Kidney (tissue), 14 donors: Measurements from ENCODE around the gene MRTFA. TPM values are rescaled to one million over a fixed set of nuclear protein-coding genes. Genes with fewer than 3 reads are reported as not detected.

Experiments used
- DNase-seq, 5 donors: peaks; one replicate each; pipeline ENCODE4 v3.0.0-alpha.2; 2013 to 2020
- FAIRE-seq: peaks from 2 replicates; lab custom pipeline; 2012; peaks lifted over from hg19 to GRCh38; lab: Jason Lieb, UNC
- H3K27ac ChIP-seq, 2 donors: one replicate each; pipeline ENCODE4 v1.7.0; 2013; ENCODE audit warnings: low read depth in 2 of 2, low read length in 2 of 2, inconsistent platforms in 1 of 2
- H3K27me3 ChIP-seq: one replicate; pipeline ENCODE4 v1.7.1; 2013; ENCODE audit warnings: low read length, inconsistent platforms; ENCODE audit not compliant: control insufficient read depth, insufficient read depth
- H3K36me3 ChIP-seq, 3 donors: one replicate each; pipeline versions ENCODE4 v1.7.0 to v1.7.1; 2013; ENCODE audit warnings: low read length in 3 of 3, control low read depth in 1 of 3, inconsistent platforms in 1 of 3; ENCODE audit not compliant: insufficient read depth in 3 of 3, control insufficient read depth in 2 of 3
- H3K4me1 ChIP-seq, 3 donors: one replicate each; pipeline versions ENCODE4 v1.7.0 to v1.7.1; 2013; ENCODE audit warnings: low read length in 3 of 3, inconsistent platforms in 1 of 3, low read depth in 1 of 3; ENCODE audit not compliant: control insufficient read depth in 2 of 3, insufficient read depth in 2 of 3
- H3K4me3 ChIP-seq, 3 donors: one replicate each; pipeline versions ENCODE4 v1.7.0 to v1.8.1; 2013; ENCODE audit warnings: low read length in 3 of 3, control low read depth in 1 of 3, inconsistent platforms in 1 of 3
- H3K9ac ChIP-seq, 3 donors: one replicate each; pipeline versions ENCODE4 v1.7.0 to v1.7.1; 2013; ENCODE audit warnings: low read length in 3 of 3, control low read depth in 1 of 3, inconsistent platforms in 1 of 3
- H3K9me3 ChIP-seq, 3 donors: one replicate each; pipeline versions ENCODE4 v1.7.0 to v1.7.1; 2013; ENCODE audit warnings: low read length in 3 of 3, control low read depth in 1 of 3, inconsistent platforms in 1 of 3; ENCODE audit not compliant: control insufficient read depth in 2 of 3, insufficient read depth in 1 of 3
- intact Hi-C: fragments of 100-400 bp; cut with DNase I; formaldehyde crosslinking; loops from one replicate; pipeline ENCODE4 v1.11.1; 2022
- polyA plus RNA-seq: library from polyadenylated mRNA; stranded (reverse); fragments of 350-450 nt; fragmentation: Illumina TruSeq; extraction: RNeasy Lipid Tissue Mini Kit (QIAGEN cat#74804); gene quantifications from one replicate; pipeline ENCODE4 v1.2.3, GENCODE V29; 2014; ENCODE audit warnings: low read depth, low replicate concordance; ENCODE audit not compliant: insufficient read depth
- total RNA-seq: library from RNA; stranded (reverse); fragmentation: NEBNext Ultra II Directional; extraction: Animal tissue kit (Norgen Biotek cat#: 25700); gene quantifications from one replicate; pipeline ENCODE4 v1.2.1, GENCODE V29; 2021
- TF ChIP-seq, protein P1 (sequence below): IDR thresholded peaks from 3 replicates; pipeline ENCODE4 v1.5.1; 2012; ENCODE audit warnings: mild to moderate bottlenecking, moderate library complexity, borderline replicate concordance; ENCODE audit not compliant: insufficient read depth; ENCODE audit errors: extremely low read depth
- donor health status: control.
- donor health status: control.
- donor health status: control.
- donor health status: control.
- donor health status: control.
- donor health status: DM: yes; HTN: yes; CAD: no.
- donor health status: Normal renal cell carcinoma (clear cell type).

Gene MRTFA
- total and polyA plus RNA-seq, 2 donors from 2014 or later: 12.5 to 59.9 TPM

DNA sequence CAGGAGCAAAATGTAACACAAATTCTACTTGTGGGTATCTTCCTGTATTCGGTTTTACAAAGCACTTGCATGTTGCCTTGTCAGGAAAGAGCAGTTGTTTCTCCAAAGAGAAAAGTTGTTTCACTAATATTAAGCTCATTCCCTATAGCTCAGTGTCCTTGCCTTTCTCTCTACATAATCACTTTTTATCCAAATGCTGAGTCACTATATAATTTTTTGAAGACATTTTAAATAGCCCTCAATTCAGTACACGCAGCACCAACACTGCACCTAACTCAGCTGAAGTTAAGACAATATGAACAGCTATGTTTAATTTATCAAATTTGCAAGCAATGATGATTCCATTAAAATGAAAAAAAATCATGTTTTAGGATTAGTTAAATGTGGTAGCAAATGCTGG lies 14.5 kb upstream of the MRTFA start:
- TF ChIP-seq, protein P1, sequence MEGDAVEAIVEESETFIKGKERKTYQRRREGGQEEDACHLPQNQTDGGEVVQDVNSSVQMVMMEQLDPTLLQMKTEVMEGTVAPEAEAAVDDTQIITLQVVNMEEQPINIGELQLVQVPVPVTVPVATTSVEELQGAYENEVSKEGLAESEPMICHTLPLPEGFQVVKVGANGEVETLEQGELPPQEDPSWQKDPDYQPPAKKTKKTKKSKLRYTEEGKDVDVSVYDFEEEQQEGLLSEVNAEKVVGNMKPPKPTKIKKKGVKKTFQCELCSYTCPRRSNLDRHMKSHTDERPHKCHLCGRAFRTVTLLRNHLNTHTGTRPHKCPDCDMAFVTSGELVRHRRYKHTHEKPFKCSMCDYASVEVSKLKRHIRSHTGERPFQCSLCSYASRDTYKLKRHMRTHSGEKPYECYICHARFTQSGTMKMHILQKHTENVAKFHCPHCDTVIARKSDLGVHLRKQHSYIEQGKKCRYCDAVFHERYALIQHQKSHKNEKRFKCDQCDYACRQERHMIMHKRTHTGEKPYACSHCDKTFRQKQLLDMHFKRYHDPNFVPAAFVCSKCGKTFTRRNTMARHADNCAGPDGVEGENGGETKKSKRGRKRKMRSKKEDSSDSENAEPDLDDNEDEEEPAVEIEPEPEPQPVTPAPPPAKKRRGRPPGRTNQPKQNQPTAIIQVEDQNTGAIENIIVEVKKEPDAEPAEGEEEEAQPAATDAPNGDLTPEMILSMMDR: no peak
- no peak for DNase-seq
- no peak for FAIRE-seq
- Histone ChIP-seq H3K4me3 (peak overlapping the region in 2 of 3 donors; percentile 58 to 66), H3K9me3 (no peaks in the 10 kb centered on the region), H3K4me1 (peaks cover 3 to 18% (median 17%) of the 10 kb centered on the region in 3 donors), H3K9ac (peak overlapping the region in 2 of 3 donors; percentile 8 to 80), H3K36me3 (no peaks in the 10 kb centered on the region), H3K27ac (peak overlapping the region; percentile 98), H3K27me3 (no peaks in the 10 kb centered on the region)
- intact Hi-C loops: no loop called here

DNA sequence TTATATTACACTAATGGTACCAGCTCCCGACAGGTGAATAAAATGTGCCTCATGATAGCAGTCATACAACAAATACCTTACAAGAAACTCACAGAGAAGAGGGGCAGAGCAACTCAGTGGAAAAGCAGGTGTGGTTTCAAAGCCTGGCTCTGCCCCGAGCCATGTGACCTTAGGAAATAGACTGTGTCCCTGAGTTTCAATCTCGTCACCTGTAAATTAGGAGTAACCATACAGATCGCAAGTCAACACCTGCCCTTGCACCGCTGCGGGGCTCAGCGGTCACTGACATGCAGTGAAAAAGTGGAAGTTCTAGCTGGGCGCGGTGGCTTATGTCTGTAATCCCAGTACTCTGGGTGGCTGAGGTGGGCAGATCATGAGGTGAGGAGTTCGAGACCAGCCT lies 11.9 kb upstream of the MRTFA start:
- DNase-seq: no peak
- Histone ChIP-seq H3K27me3 (no peaks in the 10 kb centered on the region), H3K36me3 (no peaks in the 10 kb centered on the region), H3K27ac (peak overlapping the region in 1 of 2 donors; percentile 16), H3K9me3 (no peaks in the 10 kb centered on the region), H3K9ac (no peak overlapping the region), H3K4me3 (no peak overlapping the region), H3K4me1 (peaks cover 0 to 13% (median 8%) of the 10 kb centered on the region in 3 donors)
- intact Hi-C loops: loop anchor here (5.0 kb wide), 1 partner anchor 211 kb away; no protein-coding TSS in a partner anchor
- TF ChIP-seq, protein P1: no peak
- no peak for FAIRE-seq

DNA sequence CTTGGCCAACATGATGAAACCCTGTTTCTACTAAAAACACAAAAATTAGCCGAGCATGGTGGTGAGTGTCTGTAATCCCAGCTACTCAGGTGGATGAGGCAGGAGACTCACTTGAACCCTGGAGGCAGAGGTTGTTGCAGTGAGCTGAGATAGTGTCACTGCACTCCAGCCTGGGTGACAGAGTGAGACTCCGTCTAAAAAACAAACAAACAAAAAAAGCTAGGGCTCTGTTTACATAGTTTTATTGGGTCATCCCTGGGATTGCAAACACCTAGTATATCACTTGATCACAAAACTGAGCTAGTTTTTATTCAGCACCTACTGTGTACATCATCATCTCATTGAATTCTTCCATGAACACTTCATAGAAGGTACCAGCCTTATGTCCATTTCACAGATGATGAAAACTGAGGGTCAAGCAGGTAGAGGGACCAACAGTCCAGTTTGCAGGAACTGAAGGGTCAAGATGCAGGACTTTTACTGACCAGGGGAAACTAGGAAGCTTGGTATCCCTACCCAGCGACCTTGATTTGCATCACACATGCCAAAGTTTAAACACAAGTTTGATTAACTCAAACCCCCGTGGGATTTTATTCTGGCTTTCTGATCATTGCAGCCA lies 9.2 kb upstream of the MRTFA start:
- Histone ChIP-seq H3K27ac (no peak overlapping the region), H3K4me1 (peaks cover 0 to 4% (median 0%) of the 10 kb centered on the region in 3 donors), H3K9me3 (no peaks in the 10 kb centered on the region), H3K36me3 (no peaks in the 10 kb centered on the region), H3K27me3 (no peaks in the 10 kb centered on the region), H3K4me3 (no peak overlapping the region), H3K9ac (no peak overlapping the region)
- intact Hi-C loops: loop anchor here (5.0 kb wide), 1 partner anchor 208 kb away; no protein-coding TSS in a partner anchor
- TF ChIP-seq, protein P1: no peak
- peak in 1 of 5 donors; percentile 20 for DNase-seq
- no peak for FAIRE-seq
